Right ventricle myocardium inferior (tissue), 1 donor: ENCODE results near the gene TMEM167A. TPM values are rescaled to one million over a fixed set of nuclear protein-coding genes. Genes with fewer than 3 reads are reported as not detected.

Experiments used
- ATAC-seq: fragments of 200-7000 bp; cut with Tn5 transposase; one replicate; pipeline ENCODE4 v1.9.1; 2020; ENCODE audit warnings: mild to moderate bottlenecking, moderate library complexity
- DNase-seq: peaks from one replicate; pipeline ENCODE4 v3.0.0; 2021; ENCODE audit errors: missing footprints
- intact Hi-C: fragments of 100-400 bp; cut with DNase I; formaldehyde crosslinking; loops from one replicate; pipeline ENCODE4 v1.11.0; 2022
- total RNA-seq: library from RNA; stranded (reverse); fragmentation: NEBNext Ultra II Directional; extraction: Animal tissue kit (Norgen Biotek cat#: 25700); gene quantifications from one replicate; pipeline ENCODE4 v1.2.1, GENCODE V29; 2021
- donor health status: DM: no; HTN: yes; CAD: no; lungs with severe emphysema.

The TMEM167A gene
- total RNA-seq, 1 donor from 2014 or later = 53.9 TPM

- DNase-seq (no peak), ATAC-seq (no peak)
- intact Hi-C loops = no loop called here
Measured at GRCh38 chr5:83007755-83008154, 69.4 kb downstream of the TMEM167A start.

- DNase-seq (no peak), ATAC-seq (peak; percentile 54)
- intact Hi-C loops = no loop called here
Measured at GRCh38 chr5:83006683-83007283, 70.4 kb downstream of the TMEM167A start.

GRCh38 chr5:83003791-83004190 is 73.4 kb downstream of the TMEM167A start:
- no peak for ATAC-seq
- intact Hi-C loops = no loop called here
- DNase-seq = no peak

Other genes starting within 250 kb of the TMEM167A start
- 7.9 TPM for gene XRCC4, start 153 bp upstream of the TMEM167A start, total RNA-seq